IMR-90 (cell line): ENCODE measurements around the gene DENND5A.

ENCODE experiments used
- CTCF ChIP-seq: conservative IDR thresholded peaks from 2 replicates; pipeline ENCODE4 v1.5.1; 2012; ENCODE audit warnings: mild to moderate bottlenecking, low read depth, low read length, improper control_type of control experiment
- POLR2A ChIP-seq: IDR thresholded peaks from 2 replicates; pipeline ENCODE4 v1.6.1; 2012; ENCODE audit warnings: mild to moderate bottlenecking, low read depth, low read length
- USF2 ChIP-seq: fragments of 150-350 bp; IDR thresholded peaks from 2 replicates; pipeline ENCODE4 v1.6.1; 2017; ENCODE audit warnings: mild to moderate bottlenecking, antibody characterized with exemption, low read length, low read depth

- TF ChIP-seq CTCF (no peak), POLR2A (no peak), USF2 (no peak)
Observed at GRCh38 chr11:9313648-9314290, 48.6 kb upstream of the DENND5A start.
